ENCODE results near the gene DIPK1B. TPM values are rescaled to one million over a fixed set of nuclear protein-coding genes. Genes with fewer than 3 reads are reported as not detected.

The DIPK1B gene
- total and polyA plus RNA-seq, 8 donors: 4.3 to 32.3 (median 6.5) TPM

- peaks cover 5 to 25% (median 17%) of the 10 kb centered on the region in 3 donors for H3K36me3 ChIP-seq
- peak; percentile 42 to 58 (median 50) for ATAC-seq
- H3K9me3 ChIP-seq: no peaks in the 10 kb centered on the region
- intact Hi-C loops (cut with DNase I): no loop called here
- H3K4me3 ChIP-seq: peak overlapping the region; percentile 75 to 98 (median 78)
- H3K27me3 ChIP-seq: no peaks in the 10 kb centered on the region
- H3K4me1 ChIP-seq: peaks cover 7 to 23% (median 10%) of the 10 kb centered on the region in 3 donors
- peak in 3 of 6 donors; percentile 58 to 85 (median 79) for DNase-seq
- H3K27ac ChIP-seq: no peak overlapping the region
- WGBS, 2 donors: 6 to 8% methylated on average over 43 to 53 of the region's 53 CpGs
- no peak for FAIRE-seq
- TF ChIP-seq CTCF (IDR thresholded peaks at IDR 0.05): no peak
Observed at GRCh38 chr9:136728548-136729123, 16.3 kb downstream of the DIPK1B start.

- intact Hi-C loops (cut with DNase I): no loop called here
- TF ChIP-seq CTCF (IDR thresholded peaks at IDR 0.05): no peak
- Histone ChIP-seq H3K36me3 (peaks cover 5 to 20% (median 12%) of the 10 kb centered on the region in 3 donors), H3K27ac (no peak overlapping the region), H3K9me3 (no peaks in the 10 kb centered on the region), H3K4me3 (peak overlapping the region in 1 of 4 donors; percentile 75), H3K27me3 (no peaks in the 10 kb centered on the region), H3K4me1 (peaks cover 7 to 23% (median 10%) of the 10 kb centered on the region in 3 donors)
- ATAC-seq (no peak), FAIRE-seq (no peak), DNase-seq (peak in 2 of 6 donors; percentile 40 to 72)
- 86 to 96% methylated on average over 7 of the region's 7 CpGs for WGBS, 2 donors
Observed at GRCh38 chr9:136729144-136729543, 16.8 kb downstream of the DIPK1B start.

GRCh38 chr9:136729926-136730325, 17.6 kb downstream of the DIPK1B start:
- H3K27ac ChIP-seq: no peak overlapping the region
- DNase-seq (peak in 1 of 6 donors; percentile 43), FAIRE-seq (no peak), ATAC-seq (no peak)
- H3K4me3 ChIP-seq: no peak overlapping the region
- no peak for TF ChIP-seq CTCF (IDR thresholded peaks at IDR 0.05)
- 97 to 98% methylated on average over 8 of the region's 8 CpGs for WGBS, 2 donors
- no peaks in the 10 kb centered on the region for H3K27me3 ChIP-seq
- H3K9me3 ChIP-seq: no peaks in the 10 kb centered on the region
- peaks cover 7 to 19% (median 10%) of the 10 kb centered on the region in 3 donors for H3K4me1 ChIP-seq
- intact Hi-C loops (cut with DNase I): no loop called here
- H3K36me3 ChIP-seq: peaks cover 0 to 12% (median 5%) of the 10 kb centered on the region in 3 donors

GRCh38 chr9:136732444-136733178, 20.2 kb downstream of the DIPK1B start:
- H3K4me3 ChIP-seq: no peak overlapping the region
- ATAC-seq (no peak), FAIRE-seq (no peak), DNase-seq (peak in 1 of 6 donors; percentile 58)
- 74 to 81% methylated on average over 16 of the region's 16 CpGs for WGBS, 2 donors
- no peaks in the 10 kb centered on the region for H3K9me3 ChIP-seq
- H3K4me1 ChIP-seq: no peaks in the 10 kb centered on the region
- intact Hi-C loops (cut with DNase I): no loop called here
- H3K36me3 ChIP-seq: no peaks in the 10 kb centered on the region
- no peaks in the 10 kb centered on the region for H3K27me3 ChIP-seq
- TF ChIP-seq CTCF (IDR thresholded peaks at IDR 0.05): no peak
- no peak overlapping the region for H3K27ac ChIP-seq

- FAIRE-seq (no peak), DNase-seq (peak in 1 of 6 donors; percentile 53), ATAC-seq (no peak)
- no peak for TF ChIP-seq CTCF (IDR thresholded peaks at IDR 0.05)
- intact Hi-C loops (cut with DNase I): no loop called here
- H3K27me3 ChIP-seq: no peaks in the 10 kb centered on the region
- no peaks in the 10 kb centered on the region for H3K9me3 ChIP-seq
- H3K36me3 ChIP-seq: no peaks in the 10 kb centered on the region
- H3K4me3 ChIP-seq: no peak overlapping the region
- 86 to 91% methylated on average over 12 of the region's 12 CpGs for WGBS, 2 donors
- H3K4me1 ChIP-seq: no peaks in the 10 kb centered on the region
- H3K27ac ChIP-seq: no peak overlapping the region
Observed at GRCh38 chr9:136733611-136734010, 21.2 kb downstream of the DIPK1B start.

Data from pancreas (tissue), 10 donors.